Keratinocyte (primary cell): Measurements from ENCODE around the gene MED31. TPM values are rescaled to one million over a fixed set of nuclear protein-coding genes. Genes with fewer than 3 reads are reported as not detected.

Experiments
- DNase-seq: peaks from one replicate; pipeline ENCODE4 v3.0.0-alpha.2; 2011; ENCODE audit warnings: low read depth, missing footprints, low spot score
- FAIRE-seq: peaks from 2 replicates; lab custom pipeline; 2011; peaks lifted over from hg19 to GRCh38; lab: Jason Lieb, UNC
- H2AFZ ChIP-seq: 2 replicates; pipeline ENCODE4 v1.6.0; 2012; ENCODE audit warnings: low read length, control low read depth, inconsistent platforms; ENCODE audit not compliant: control insufficient read depth
- H3K27ac ChIP-seq: 2 replicates; pipeline ENCODE4 v1.5.1; 2011; ENCODE audit warnings: low read length; ENCODE audit not compliant: control insufficient read depth, insufficient read depth
- H3K27me3 ChIP-seq: 3 replicates; pipeline ENCODE4 v1.6.0; 2011; ENCODE audit warnings: low read length; ENCODE audit not compliant: control insufficient read depth, insufficient read depth; ENCODE audit errors: extremely low read depth
- H3K36me3 ChIP-seq, 2 experiments: 2 replicates in 1 of 2; 3 replicates in 1 of 2; pipeline ENCODE4 v1.5.1; 2011; ENCODE audit warnings: low read length in 2 of 2, mild to moderate bottlenecking in 1 of 2; ENCODE audit not compliant: control insufficient read depth in 2 of 2, insufficient read depth in 2 of 2; ENCODE audit errors: extremely low read depth in 1 of 2
- H3K4me1 ChIP-seq: 3 replicates; pipeline ENCODE4 v1.5.1; 2011; ENCODE audit warnings: low read length; ENCODE audit not compliant: control insufficient read depth, insufficient read depth; ENCODE audit errors: extremely low read depth
- H3K4me2 ChIP-seq: 3 replicates; pipeline ENCODE4 v1.6.0; 2011; ENCODE audit warnings: low read depth, low read length; ENCODE audit not compliant: control insufficient read depth, insufficient read depth; ENCODE audit errors: extremely low read depth
- H3K4me3 ChIP-seq, 3 experiments: fragments of 200-600 bp in 1 of 3; sonication (generic) in 1 of 3; 2 replicates in 2 of 3; 3 replicates in 1 of 3; pipeline ENCODE4 v1.5.1; 2011 to 2016; ENCODE audit warnings: low read length in 3 of 3, mild to moderate bottlenecking in 3 of 3, control low read depth in 2 of 3, inconsistent platforms in 1 of 3, low read depth in 1 of 3, mixed read lengths in 1 of 3, mixed run types in 1 of 3, moderate library complexity in 1 of 3; ENCODE audit not compliant: control insufficient read depth in 2 of 3, insufficient read depth in 2 of 3; ENCODE audit errors: extremely low read depth in 1 of 3
- H3K79me2 ChIP-seq: 2 replicates; pipeline ENCODE4 v1.6.0; 2012; ENCODE audit warnings: low read length; ENCODE audit not compliant: control insufficient read depth, insufficient read depth
- H3K9ac ChIP-seq: 3 replicates; pipeline ENCODE4 v1.6.0; 2011; ENCODE audit warnings: low read length; ENCODE audit not compliant: control insufficient read depth, insufficient read depth; ENCODE audit errors: extremely low read depth
- H3K9me1 ChIP-seq: 3 replicates; pipeline ENCODE4 v1.6.0; 2011; ENCODE audit warnings: low read length; ENCODE audit not compliant: control insufficient read depth, insufficient read depth; ENCODE audit errors: extremely low read depth
- H3K9me3 ChIP-seq: 2 replicates; pipeline ENCODE4 v1.5.1; 2012; ENCODE audit warnings: low read depth, low read length; ENCODE audit not compliant: control insufficient read depth
- H4K20me1 ChIP-seq: 3 replicates; pipeline ENCODE4 v1.6.0; 2011; ENCODE audit warnings: low read length; ENCODE audit not compliant: control insufficient read depth, insufficient read depth; ENCODE audit errors: extremely low read depth
- CTCF ChIP-seq, 3 experiments: IDR thresholded peaks in 1 of 3; conservative IDR thresholded peaks in 1 of 3; optimal IDR thresholded peaks in 1 of 3; 2 replicates in 2 of 3; 3 replicates in 1 of 3; pipeline versions ENCODE3 to v1.5.1; 2011; ENCODE audit warnings: low read length in 3 of 3, mild to moderate bottlenecking in 3 of 3, moderate library complexity in 2 of 3, control low read depth in 1 of 3, inconsistent platforms in 1 of 3; ENCODE audit not compliant: insufficient read depth in 2 of 3; ENCODE audit errors: extremely low read depth in 1 of 3
- EZH2 ChIP-seq: IDR thresholded peaks from one replicate; pipeline ENCODE4 v1.6.1; 2012; ENCODE audit warnings: inconsistent platforms, mild to moderate bottlenecking, low read length, moderate library complexity
- dilution Hi-C: fragments of 300-500 bp; cut with MboI; formaldehyde crosslinking; loops from one replicate; pipeline ENCODE4 v1.7.0; 2020; ENCODE audit warnings: low sequenced_read_pairs; ENCODE audit not compliant: extremely low pct_ligation_motif_present
- polyA plus RNA-seq, 5 experiments: library from polyadenylated mRNA; depleted of rRNA in 3 of 5; stranded (reverse) in 3 of 5; stranded (forward) in 1 of 5; unstranded in 1 of 5; fragments of >200 nt; gene quantifications; 1 replicate in 1 of 5; 2 replicates in 3 of 5; 3 replicates in 1 of 5; pipeline versions ENCODE4 v1.2.1 to v1.2.3, GENCODE V29; 2011 to 2012; ENCODE audit warnings: missing spikeins in 2 of 5, low read depth in 1 of 5, low replicate concordance in 1 of 5

The MED31 gene
- polyA plus RNA-seq, 1 donor (not counting 4 experiments of a cell fraction or from before 2014, with no cell fraction given) = 49.0 TPM

DNA sequence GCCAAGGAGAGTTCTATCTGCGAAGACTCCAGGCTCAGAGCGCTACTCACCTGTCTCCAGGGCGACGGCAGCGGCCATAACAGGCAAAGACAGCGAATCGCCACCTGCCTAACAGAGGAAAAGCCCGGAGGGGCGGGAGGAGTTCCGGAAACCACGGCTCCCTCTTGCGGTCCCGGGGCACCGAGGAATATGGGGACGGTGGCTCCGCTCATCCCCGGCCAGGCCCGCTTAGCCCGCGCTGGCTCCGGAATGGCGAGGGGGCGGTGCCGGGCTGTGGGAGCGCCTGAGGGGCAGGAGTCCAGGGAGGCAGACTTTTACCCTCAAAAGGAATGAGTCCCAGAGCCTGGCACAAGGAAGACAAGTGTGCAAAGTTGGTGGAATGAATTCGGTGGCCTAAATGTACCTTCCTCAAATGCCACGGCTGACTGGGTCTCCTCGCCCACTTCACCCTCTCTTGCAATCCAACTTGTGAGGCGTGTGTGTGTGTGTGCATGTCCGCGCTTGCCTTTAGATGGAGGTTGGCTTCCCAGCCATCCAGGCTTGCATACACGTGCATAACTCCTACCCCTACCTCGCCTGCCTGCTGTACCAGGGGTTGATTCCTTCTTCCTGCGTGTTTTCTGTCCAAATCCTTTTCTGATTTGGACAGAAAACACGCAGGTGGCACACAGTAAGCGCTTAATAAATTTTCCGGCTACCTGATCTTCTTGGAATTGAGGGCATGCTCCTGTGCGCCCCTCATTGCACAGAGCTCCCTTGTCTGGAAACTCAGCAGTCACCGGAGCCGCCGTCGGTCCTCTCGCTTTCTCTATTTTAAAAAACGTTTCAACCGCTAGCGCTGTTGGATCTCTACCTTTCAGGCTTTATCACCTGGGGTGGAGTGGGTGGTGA is 3.7 kb upstream of the MED31 start:
- no peaks in the 10 kb centered on the region for H3K27me3 ChIP-seq
- DNase-seq (no peak), FAIRE-seq (peak; percentile 96)
- H3K27ac ChIP-seq = peak overlapping the region; percentile 60
- TF ChIP-seq EZH2 (no peak), CTCF (optimal IDR thresholded peaks at IDR 0.05 in 1 of 3, IDR thresholded peaks at IDR 0.05 in 1 of 3, conservative IDR thresholded peaks at IDR 0.05 in 1 of 3; ENCODE audit: extremely low read depth in 1 of 3, insufficient read depth in 2 of 3, low read length in 3 of 3) (peak in 1 of 3 experiments; percentile 40)
- peak overlapping the region; percentile 64 for H3K9ac ChIP-seq
- H3K4me3 ChIP-seq = peak overlapping the region; percentile 26 to 79 (median 54)
- peaks cover 9% of the 10 kb centered on the region for H3K79me2 ChIP-seq
- no peaks in the 10 kb centered on the region for H4K20me1 ChIP-seq
- H2AFZ ChIP-seq = peak overlapping the region; percentile 79
- H3K9me3 ChIP-seq = no peaks in the 10 kb centered on the region
- dilution Hi-C loops = no loop called here
- H3K4me2 ChIP-seq = peak overlapping the region; percentile 78
- H3K36me3 ChIP-seq = no peaks in the 10 kb centered on the region
- peaks cover 47% of the 10 kb centered on the region for H3K4me1 ChIP-seq
- no peaks in the 10 kb centered on the region for H3K9me1 ChIP-seq

DNA sequence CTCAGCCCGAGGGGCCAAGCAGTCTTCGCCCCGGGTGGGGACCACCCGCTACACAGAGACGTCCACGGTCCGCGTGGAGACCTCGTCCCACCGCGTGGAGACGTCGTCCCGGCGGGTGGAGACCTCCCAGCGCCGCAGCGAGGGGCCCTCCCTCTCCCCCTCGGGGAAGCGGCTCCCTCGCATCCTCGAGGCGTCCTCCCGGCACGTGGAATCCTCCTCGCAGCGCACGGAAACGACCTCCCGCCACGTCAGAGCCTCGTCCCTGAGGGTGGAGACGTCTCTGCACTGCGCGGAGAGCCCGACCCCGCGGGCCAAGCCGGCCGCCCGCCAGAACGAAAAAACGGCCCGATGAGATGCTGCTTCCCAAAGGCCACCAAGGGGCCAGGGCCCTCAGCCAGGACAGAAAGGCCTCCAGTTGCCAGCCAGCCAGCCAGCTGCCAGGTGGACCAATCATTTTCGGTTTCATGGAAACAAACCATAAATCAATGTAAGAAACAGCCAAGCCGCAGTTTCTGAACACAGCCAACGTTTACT is 581 bp upstream of the MED31 start:
- Histone ChIP-seq H3K4me1 (peaks cover 48% of the 10 kb centered on the region), H3K79me2 (peaks cover 37% of the 10 kb centered on the region), H3K4me3 (peak overlapping the region; percentile 80 to 97 (median 90)), H3K36me3 (peaks cover 9 to 10% of the 10 kb centered on the region in 2 experiments), H3K9me1 (no peaks in the 10 kb centered on the region), H2AFZ (peak overlapping the region; percentile 88), H3K9ac (peak overlapping the region; percentile 96), H3K27me3 (no peaks in the 10 kb centered on the region), H3K9me3 (no peaks in the 10 kb centered on the region), H3K27ac (peak overlapping the region; percentile 92), H3K4me2 (peak overlapping the region; percentile 63), H4K20me1 (no peaks in the 10 kb centered on the region)
- no peak for TF ChIP-seq CTCF (optimal IDR thresholded peaks at IDR 0.05 in 1 of 3, IDR thresholded peaks at IDR 0.05 in 1 of 3, conservative IDR thresholded peaks at IDR 0.05 in 1 of 3; ENCODE audit: extremely low read depth in 1 of 3, insufficient read depth in 2 of 3, low read length in 3 of 3)
- no peak for TF ChIP-seq EZH2
- FAIRE-seq = no peak
- no peak for DNase-seq
- dilution Hi-C loops = no loop called here
